MCF 10A (cell line): Measurements from ENCODE around the gene IFI44. TPM values are rescaled to one million over a fixed set of nuclear protein-coding genes. Genes with fewer than 3 reads are reported as not detected.
A peak's percentile ranks its signal among the peaks of the same experiment; 100 is the strongest.

Experiments used
- BruUV-seq: library from RNA; stranded (reverse); fragments of 400-500 nt; replicated peaks from 2 replicates; lab custom pipeline; 2021; lab: Mats Ljungman, UMichigan
- CTCF ChIA-PET: fragments of 300-600 bp; sonication (Branson Sonifier 250); formaldehyde crosslinking; extraction: SDS; loops from one replicate; lab custom pipeline; 2021; ENCODE audit warnings: antibody characterized with exemption, inconsistent platforms; lab: Yijun Ruan, JAX
- POLR2A ChIA-PET: fragments of 300-600, 350-650 bp; sonication (Branson Sonifier 250); formaldehyde crosslinking; extraction: SDS; loops from one replicate; lab custom pipeline; 2020; ENCODE audit warnings: antibody characterized with exemption, inconsistent platforms; lab: Yijun Ruan, JAX
- DNase-seq: peaks from one replicate; pipeline ENCODE4 v3.0.0-alpha.2; 2018; ENCODE audit not compliant: unreplicated experiment
- H3K27ac Mint-ChIP-seq: one replicate; pipeline ENCODE4 v1.8.0; 2022; ENCODE audit warnings: mild to moderate bottlenecking, low read depth, mixed read lengths; ENCODE audit not compliant: unreplicated experiment
- H3K27me3 Mint-ChIP-seq: one replicate; pipeline ENCODE4 v1.8.0; 2022; ENCODE audit warnings: mixed read lengths; ENCODE audit not compliant: insufficient read depth, unreplicated experiment
- H3K36me3 Mint-ChIP-seq: one replicate; pipeline ENCODE4 v1.8.0; 2022; ENCODE audit warnings: mild to moderate bottlenecking, moderate library complexity, mixed read lengths; ENCODE audit not compliant: insufficient read depth, unreplicated experiment
- H3K4me1 Mint-ChIP-seq: one replicate; pipeline ENCODE4 v1.8.0; 2022; ENCODE audit warnings: mixed read lengths; ENCODE audit not compliant: insufficient read depth, unreplicated experiment
- H3K4me3 Mint-ChIP-seq: one replicate; pipeline ENCODE4 v1.8.0; 2022; ENCODE audit warnings: mild to moderate bottlenecking, moderate library complexity, mixed read lengths; ENCODE audit not compliant: unreplicated experiment
- H3K9me3 Mint-ChIP-seq: one replicate; pipeline ENCODE4 v1.8.0; 2022; ENCODE audit warnings: mixed read lengths; ENCODE audit not compliant: unreplicated experiment
- intact Hi-C: fragments of 100-400 bp; cut with micrococcal nuclease; formaldehyde crosslinking; loops from 2 replicates; pipeline ENCODE4 v1.14.1; 2022
- total RNA-seq: library from RNA; stranded (reverse); gene quantifications from 2 replicates; pipeline ENCODE4 v1.2.3, GENCODE V29; 2022
- TF ChIP-seq, protein P1 (sequence below): fragments of 200-600 bp; IDR thresholded peaks from one replicate; pipeline ENCODE4 v1.8.0; 2022; ENCODE audit warnings: antibody characterized with exemption, mild to moderate bottlenecking; ENCODE audit not compliant: unreplicated experiment

Gene IFI44
- total RNA-seq, 1 experiment from 2014 or later: 7.5 TPM

DNA sequence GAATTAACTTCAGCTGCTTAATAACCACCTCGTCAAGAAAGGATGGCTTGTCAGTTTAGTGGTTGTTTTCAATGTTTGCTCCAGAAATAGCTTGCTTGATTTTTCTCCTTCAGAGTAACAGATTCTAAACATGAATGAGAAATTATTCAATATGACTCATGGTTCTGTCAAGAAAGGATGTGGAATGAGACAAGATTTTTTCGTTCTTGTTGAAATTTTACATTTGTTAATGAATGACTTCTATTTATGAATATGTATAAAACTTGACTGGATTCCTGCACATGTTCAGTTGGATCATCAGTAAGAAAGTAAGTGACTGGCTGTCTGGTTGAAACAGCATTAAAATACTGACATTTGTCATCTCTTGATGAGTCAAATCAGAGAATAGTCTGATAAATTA, 38.3 kb downstream of the IFI44 start:
- ChIA-PET CTCF (interaction anchor here (0.5 to 0.9 kb wide), 3 partner anchors 102 to 558 kb away, joined by 3 to 4 read pairs (median 3); no protein-coding TSS in a partner anchor), POLR2A (no interaction called here)
- Mint-ChIP-seq H3K9me3 (no peaks in the 10 kb centered on the region), H3K4me1 (peaks cover 22% of the 10 kb centered on the region), H3K4me3 (no peak overlapping the region), H3K27me3 (no peaks in the 10 kb centered on the region), H3K36me3 (no peaks in the 10 kb centered on the region), H3K27ac (no peak overlapping the region)
- TF ChIP-seq, protein P1, sequence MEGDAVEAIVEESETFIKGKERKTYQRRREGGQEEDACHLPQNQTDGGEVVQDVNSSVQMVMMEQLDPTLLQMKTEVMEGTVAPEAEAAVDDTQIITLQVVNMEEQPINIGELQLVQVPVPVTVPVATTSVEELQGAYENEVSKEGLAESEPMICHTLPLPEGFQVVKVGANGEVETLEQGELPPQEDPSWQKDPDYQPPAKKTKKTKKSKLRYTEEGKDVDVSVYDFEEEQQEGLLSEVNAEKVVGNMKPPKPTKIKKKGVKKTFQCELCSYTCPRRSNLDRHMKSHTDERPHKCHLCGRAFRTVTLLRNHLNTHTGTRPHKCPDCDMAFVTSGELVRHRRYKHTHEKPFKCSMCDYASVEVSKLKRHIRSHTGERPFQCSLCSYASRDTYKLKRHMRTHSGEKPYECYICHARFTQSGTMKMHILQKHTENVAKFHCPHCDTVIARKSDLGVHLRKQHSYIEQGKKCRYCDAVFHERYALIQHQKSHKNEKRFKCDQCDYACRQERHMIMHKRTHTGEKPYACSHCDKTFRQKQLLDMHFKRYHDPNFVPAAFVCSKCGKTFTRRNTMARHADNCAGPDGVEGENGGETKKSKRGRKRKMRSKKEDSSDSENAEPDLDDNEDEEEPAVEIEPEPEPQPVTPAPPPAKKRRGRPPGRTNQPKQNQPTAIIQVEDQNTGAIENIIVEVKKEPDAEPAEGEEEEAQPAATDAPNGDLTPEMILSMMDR: no peak
- BruUV-seq: no TSS peak
- no peak for DNase-seq
- intact Hi-C loops: loop anchor here (1.0 to 2.0 kb wide), 4 partner anchors 145 to 571 kb away; no protein-coding TSS in a partner anchor

DNA sequence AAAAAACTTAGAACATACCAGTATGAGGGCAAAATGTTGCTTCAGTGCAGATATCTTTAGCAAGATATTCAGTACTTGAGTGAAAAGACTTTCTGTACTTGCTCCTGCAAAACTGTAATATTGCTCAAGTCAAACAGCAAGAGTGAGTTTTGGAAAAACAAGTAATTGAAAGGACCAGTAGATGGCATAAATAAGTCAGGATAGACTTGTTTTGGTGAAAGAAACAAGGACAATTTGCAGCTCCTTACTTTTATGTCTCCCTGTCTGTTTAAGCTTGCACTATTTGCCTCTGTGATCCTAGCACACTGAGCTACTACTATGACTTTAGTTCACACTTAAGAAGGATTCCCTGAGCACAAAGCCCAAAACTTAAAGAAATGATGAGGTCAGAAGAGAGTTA, 39.1 kb downstream of the IFI44 start:
- intact Hi-C loops: loop anchor here (1.0 to 2.0 kb wide), 4 partner anchors 145 to 570 kb away; no protein-coding TSS in a partner anchor
- Mint-ChIP-seq H3K36me3 (no peaks in the 10 kb centered on the region), H3K9me3 (no peaks in the 10 kb centered on the region), H3K4me3 (no peak overlapping the region), H3K27me3 (no peaks in the 10 kb centered on the region), H3K4me1 (peaks cover 22% of the 10 kb centered on the region), H3K27ac (no peak overlapping the region)
- no TSS peak for BruUV-seq
- peak; percentile 44 for DNase-seq
- ChIA-PET CTCF (interaction anchor here (0.6 to 1.1 kb wide), 7 partner anchors 9 to 559 kb away, joined by 3 to 4 read pairs (median 3); no protein-coding TSS in a partner anchor), POLR2A (no interaction called here)
- TF ChIP-seq, protein P1: peak; percentile 43

DNA sequence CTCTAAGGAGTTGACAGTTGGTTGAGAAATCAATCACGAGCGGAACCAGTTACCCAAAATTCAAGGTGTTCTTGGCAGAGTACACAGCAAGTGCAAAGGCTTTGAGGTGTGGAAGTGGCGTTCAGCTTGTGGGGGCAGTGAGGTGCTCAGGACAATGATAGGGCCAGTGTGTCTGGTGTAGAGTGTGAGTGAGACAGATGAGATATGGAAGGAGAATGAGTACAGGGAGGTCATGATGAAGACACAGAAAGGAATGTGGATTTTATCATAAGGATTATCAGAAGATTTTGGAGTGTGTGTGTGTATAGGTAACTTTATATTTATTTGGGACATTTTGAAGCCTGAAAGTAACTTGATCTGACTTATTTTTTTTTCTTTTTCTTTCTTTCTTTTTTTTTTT, 40.9 kb downstream of the IFI44 start:
- no TSS peak for BruUV-seq
- POLR2A ChIA-PET: no interaction called here
- intact Hi-C loops: no loop called here

DNA sequence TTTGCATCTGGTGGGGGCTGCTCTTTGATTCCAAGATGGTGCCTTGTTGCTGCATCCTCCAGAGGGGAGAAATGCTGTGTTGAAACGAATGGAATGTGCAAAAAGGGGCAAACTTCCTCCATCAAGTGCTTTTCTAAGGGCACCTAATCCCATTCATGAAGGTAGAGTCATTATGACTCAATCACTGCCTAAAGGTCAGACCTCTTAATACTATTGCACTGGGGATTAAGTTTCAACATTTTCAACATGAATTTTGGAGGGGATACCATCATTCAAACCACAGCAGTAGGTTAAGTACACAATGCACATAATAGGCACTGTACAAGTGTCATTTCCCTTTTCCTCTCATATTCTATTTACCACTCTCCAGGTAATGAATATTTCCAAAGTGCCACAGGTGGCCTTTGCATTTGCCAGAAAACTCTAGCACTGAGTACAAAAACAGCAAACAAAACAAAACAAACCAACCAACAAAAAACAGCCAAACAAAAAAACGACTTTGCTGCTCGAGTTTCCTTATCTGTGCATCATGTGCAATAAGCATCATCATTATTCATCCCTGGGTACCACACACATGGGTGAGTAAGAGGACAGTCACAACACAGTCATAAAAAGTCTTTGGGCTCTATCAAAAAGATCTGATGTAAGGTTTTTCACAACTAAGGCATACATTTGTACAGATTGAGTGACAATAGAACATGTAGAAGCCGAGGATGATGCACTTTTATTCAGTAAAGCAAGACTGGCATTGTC, 42.5 kb downstream of the IFI44 start:
- Mint-ChIP-seq H3K9me3 (peaks cover 8% of the 10 kb centered on the region), H3K27ac (no peak overlapping the region), H3K4me3 (no peak overlapping the region), H3K4me1 (peaks cover 29% of the 10 kb centered on the region), H3K36me3 (no peaks in the 10 kb centered on the region), H3K27me3 (no peaks in the 10 kb centered on the region)
- BruUV-seq: no TSS peak
- TF ChIP-seq, protein P1: no peak
- CTCF ChIA-PET: no interaction called here
- DNase-seq: peak; percentile 29
- POLR2A ChIA-PET: no interaction called here
- intact Hi-C loops: no loop called here

More for the DNA sequence above, 40.9 kb downstream of the IFI44 start:
- H3K9me3 Mint-ChIP-seq: no peaks in the 10 kb centered on the region
- no peaks in the 10 kb centered on the region for H3K36me3 Mint-ChIP-seq
- peaks cover 22% of the 10 kb centered on the region for H3K4me1 Mint-ChIP-seq
- no peaks in the 10 kb centered on the region for H3K27me3 Mint-ChIP-seq
- H3K4me3 Mint-ChIP-seq: no peak overlapping the region
- no peak for DNase-seq
- peak overlapping the region; percentile 5 for H3K27ac Mint-ChIP-seq
- TF ChIP-seq, protein P1: no peak
- CTCF ChIA-PET: interaction anchor here (0.6 to 0.8 kb wide), 3 partner anchors 142 to 492 kb away, joined by 3 to 5 read pairs (median 3); no protein-coding TSS in a partner anchor
